PC-3 (cell line): ENCODE measurements around the gene SHROOM3.

ENCODE experiments used
- EZH2 ChIP-seq: fragments of 300-600 bp; sonication (generic); IDR thresholded peaks from one replicate; pipeline ENCODE4 v1.6.1; 2017; ENCODE audit warnings: antibody characterized with exemption, mild to moderate bottlenecking, low read length; ENCODE audit not compliant: unreplicated experiment
- EZH2phosphoT487 ChIP-seq: fragments of 300-600 bp; sonication (generic); IDR thresholded peaks from 2 replicates; pipeline ENCODE4 v1.6.1; 2018; ENCODE audit warnings: mild to moderate bottlenecking, antibody characterized with exemption, low read length, borderline replicate concordance
- TF ChIP-seq, protein P1 (sequence below): fragments of 300-600 bp; sonication (generic); conservative IDR thresholded peaks from 2 replicates; pipeline ENCODE4 v1.5.1; 2017; ENCODE audit warnings: antibody characterized with exemption, low read depth, mild to moderate bottlenecking, low read length

DNA sequence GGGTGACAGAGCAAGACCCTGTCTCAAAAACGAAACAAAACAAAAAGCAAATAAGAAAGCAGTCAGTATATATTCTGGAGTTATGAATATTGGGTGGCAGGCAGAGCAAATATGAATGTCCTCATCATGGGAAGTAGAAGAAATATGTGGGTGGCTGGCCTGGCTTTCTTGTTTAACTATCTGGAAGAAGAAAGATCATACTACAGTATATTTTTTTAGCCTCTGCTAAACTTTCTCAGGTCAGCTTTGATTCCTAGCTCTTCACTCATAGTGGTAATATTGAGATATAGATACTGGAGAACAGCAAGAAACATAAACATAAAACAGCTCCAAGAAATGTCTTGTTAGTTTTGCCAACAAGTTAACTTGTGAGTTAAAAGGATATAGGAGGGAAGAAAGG is 270.4 kb downstream of the SHROOM3 start:
- TF ChIP-seq, protein P1, sequence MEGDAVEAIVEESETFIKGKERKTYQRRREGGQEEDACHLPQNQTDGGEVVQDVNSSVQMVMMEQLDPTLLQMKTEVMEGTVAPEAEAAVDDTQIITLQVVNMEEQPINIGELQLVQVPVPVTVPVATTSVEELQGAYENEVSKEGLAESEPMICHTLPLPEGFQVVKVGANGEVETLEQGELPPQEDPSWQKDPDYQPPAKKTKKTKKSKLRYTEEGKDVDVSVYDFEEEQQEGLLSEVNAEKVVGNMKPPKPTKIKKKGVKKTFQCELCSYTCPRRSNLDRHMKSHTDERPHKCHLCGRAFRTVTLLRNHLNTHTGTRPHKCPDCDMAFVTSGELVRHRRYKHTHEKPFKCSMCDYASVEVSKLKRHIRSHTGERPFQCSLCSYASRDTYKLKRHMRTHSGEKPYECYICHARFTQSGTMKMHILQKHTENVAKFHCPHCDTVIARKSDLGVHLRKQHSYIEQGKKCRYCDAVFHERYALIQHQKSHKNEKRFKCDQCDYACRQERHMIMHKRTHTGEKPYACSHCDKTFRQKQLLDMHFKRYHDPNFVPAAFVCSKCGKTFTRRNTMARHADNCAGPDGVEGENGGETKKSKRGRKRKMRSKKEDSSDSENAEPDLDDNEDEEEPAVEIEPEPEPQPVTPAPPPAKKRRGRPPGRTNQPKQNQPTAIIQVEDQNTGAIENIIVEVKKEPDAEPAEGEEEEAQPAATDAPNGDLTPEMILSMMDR = no peak
- TF ChIP-seq EZH2 (no peak), EZH2phosphoT487 (no peak)
